T-helper 2 cell treated with Interferon-gamma antibody and Interleukin-4, amounts not matched to agents 5 μg/mL and 100 μg/mL, for 36 hours (primary cell): ENCODE measurements around the gene SGO2.
"Not testable (repeated sequence)": the region's sequence is repeated elsewhere in the genome, so short reads cannot be mapped to it uniquely, and the experiment has no call there.

Experiments
- DNase-seq: peaks from one replicate; pipeline ENCODE4 v3.0.0; 2021; ENCODE audit warnings: low spot score
- H3K27ac Mint-ChIP-seq: one replicate; pipeline ENCODE4 v1.8.0; 2021; ENCODE audit warnings: mild to moderate bottlenecking, mixed read lengths
- H3K27me3 Mint-ChIP-seq: one replicate; pipeline ENCODE4 v1.8.0; 2021; ENCODE audit warnings: low read depth, mixed read lengths
- H3K36me3 Mint-ChIP-seq: one replicate; pipeline ENCODE4 v1.8.0; 2021; ENCODE audit warnings: low read depth, mixed read lengths
- H3K4me1 Mint-ChIP-seq: one replicate; pipeline ENCODE4 v1.8.0; 2021; ENCODE audit warnings: low read depth, mixed read lengths
- H3K4me3 Mint-ChIP-seq: one replicate; pipeline ENCODE4 v1.8.0; 2022; ENCODE audit warnings: mild to moderate bottlenecking, moderate library complexity, mixed read lengths
- H3K9me3 Mint-ChIP-seq: one replicate; pipeline ENCODE4 v1.8.0; 2021; ENCODE audit warnings: mixed read lengths

SGO2 gene

GRCh38 chr2:200628461-200628860 lies 102.5 kb downstream of the SGO2 start:
- H3K4me3 Mint-ChIP-seq, H3K36me3 Mint-ChIP-seq, DNase-seq, H3K27ac Mint-ChIP-seq, H3K9me3 Mint-ChIP-seq, H3K4me1 Mint-ChIP-seq: not testable (repeated sequence)
- peaks cover 22% of the 10 kb centered on the region for H3K27me3 Mint-ChIP-seq

GRCh38 chr2:200631287-200631686 lies 105.3 kb downstream of the SGO2 start:
- no peak overlapping the region for H3K27ac Mint-ChIP-seq
- H3K36me3 Mint-ChIP-seq, result no peaks in the 10 kb centered on the region
- H3K9me3 Mint-ChIP-seq, result no peaks in the 10 kb centered on the region
- H3K27me3 Mint-ChIP-seq, result peaks cover 36% of the 10 kb centered on the region
- no peak for DNase-seq
- no peaks in the 10 kb centered on the region for H3K4me1 Mint-ChIP-seq
- no peak overlapping the region for H3K4me3 Mint-ChIP-seq
